ENCODE data around the gene NTNG1. TPM values are rescaled to one million over a fixed set of nuclear protein-coding genes. Genes with fewer than 3 reads are reported as not detected.

Gene NTNG1
- total and polyA plus RNA-seq, 12 donors, result 0.06 TPM; not detected in 11

DNA sequence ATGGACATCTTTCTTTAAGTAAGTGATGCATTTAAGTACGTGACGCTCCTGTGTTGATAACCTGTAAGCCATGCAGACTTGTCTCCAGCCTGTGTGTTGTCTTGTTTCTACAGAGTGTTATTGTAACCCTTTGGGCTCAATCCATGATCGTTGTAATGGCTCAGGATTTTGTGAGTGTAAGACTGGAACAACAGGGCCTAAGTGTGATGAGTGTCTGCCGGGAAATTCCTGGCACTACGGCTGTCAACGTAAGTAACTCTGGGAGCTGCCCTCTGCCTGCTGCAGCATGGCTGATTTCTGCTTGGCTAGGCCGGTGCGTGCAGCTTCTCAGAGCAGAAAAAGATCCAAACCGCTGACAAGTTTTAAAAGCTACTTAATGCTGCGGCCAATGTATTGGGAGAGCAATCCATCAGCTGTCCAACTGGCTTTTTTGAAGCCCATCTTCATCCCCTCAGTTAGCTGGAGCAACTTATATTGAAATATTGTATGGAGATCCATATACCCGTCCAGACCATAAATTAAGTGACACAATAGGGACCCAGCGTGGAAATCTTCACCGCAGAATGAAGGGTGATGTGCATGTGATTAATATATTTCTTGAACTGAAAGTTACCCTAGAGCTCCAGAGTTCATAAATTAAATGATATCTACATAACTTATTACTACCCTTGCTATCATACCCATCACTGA, 295.9 kb downstream of the NTNG1 start:
- H3K36me3 ChIP-seq, result no peaks in the 10 kb centered on the region
- H3K27me3 ChIP-seq, result peaks cover 0 to 6% (median 0%) of the 10 kb centered on the region in 7 donors
- 84 to 85% methylated on average over 13 of the region's 13 CpGs for WGBS, 2 donors
- ATAC-seq (no peak), DNase-seq (no peak)
- TF ChIP-seq, protein P1, sequence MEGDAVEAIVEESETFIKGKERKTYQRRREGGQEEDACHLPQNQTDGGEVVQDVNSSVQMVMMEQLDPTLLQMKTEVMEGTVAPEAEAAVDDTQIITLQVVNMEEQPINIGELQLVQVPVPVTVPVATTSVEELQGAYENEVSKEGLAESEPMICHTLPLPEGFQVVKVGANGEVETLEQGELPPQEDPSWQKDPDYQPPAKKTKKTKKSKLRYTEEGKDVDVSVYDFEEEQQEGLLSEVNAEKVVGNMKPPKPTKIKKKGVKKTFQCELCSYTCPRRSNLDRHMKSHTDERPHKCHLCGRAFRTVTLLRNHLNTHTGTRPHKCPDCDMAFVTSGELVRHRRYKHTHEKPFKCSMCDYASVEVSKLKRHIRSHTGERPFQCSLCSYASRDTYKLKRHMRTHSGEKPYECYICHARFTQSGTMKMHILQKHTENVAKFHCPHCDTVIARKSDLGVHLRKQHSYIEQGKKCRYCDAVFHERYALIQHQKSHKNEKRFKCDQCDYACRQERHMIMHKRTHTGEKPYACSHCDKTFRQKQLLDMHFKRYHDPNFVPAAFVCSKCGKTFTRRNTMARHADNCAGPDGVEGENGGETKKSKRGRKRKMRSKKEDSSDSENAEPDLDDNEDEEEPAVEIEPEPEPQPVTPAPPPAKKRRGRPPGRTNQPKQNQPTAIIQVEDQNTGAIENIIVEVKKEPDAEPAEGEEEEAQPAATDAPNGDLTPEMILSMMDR (IDR thresholded peaks at IDR 0.05), result no peak
- no peak overlapping the region for H3K27ac ChIP-seq
- intact Hi-C loops (cut with DNase I), result loop anchor here in 1 of 10 donors (10.0 kb wide), 1 partner anchor 308 kb away; no protein-coding TSS in a partner anchor
- no peaks in the 10 kb centered on the region for H3K4me1 ChIP-seq
- H3K9me3 ChIP-seq, result peaks cover 0 to 4% (median 0%) of the 10 kb centered on the region in 11 donors
- H3K4me3 ChIP-seq, result no peak overlapping the region

DNA sequence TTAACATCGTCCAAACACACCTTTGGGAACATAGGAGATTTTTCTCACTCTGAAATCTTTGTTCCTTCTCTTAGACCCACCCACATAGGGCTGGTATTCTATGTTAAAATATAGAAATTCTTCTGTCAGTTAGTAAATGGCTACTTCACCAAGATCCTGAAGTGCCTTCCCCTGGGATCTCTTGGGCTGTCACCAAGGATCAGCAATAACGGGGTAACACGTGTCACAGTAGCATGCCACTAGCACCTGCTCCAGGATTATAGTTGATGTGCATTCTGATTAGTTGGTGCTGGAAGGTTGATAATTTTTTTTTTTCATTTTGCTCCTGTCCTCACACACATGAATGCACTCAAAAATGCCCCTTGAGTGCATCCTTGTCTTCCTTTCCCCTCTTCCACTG, 298.7 kb downstream of the NTNG1 start:
- Histone ChIP-seq H3K9me3 (peaks cover 0 to 4% (median 0%) of the 10 kb centered on the region in 11 donors), H3K4me1 (no peaks in the 10 kb centered on the region), H3K27ac (no peak overlapping the region), H3K36me3 (no peaks in the 10 kb centered on the region), H3K4me3 (no peak overlapping the region), H3K27me3 (no peaks in the 10 kb centered on the region)
- no peak for ATAC-seq
- TF ChIP-seq, protein P1 (IDR thresholded peaks at IDR 0.05), result no peak
- 75 to 80% methylated on average over 3 of the region's 3 CpGs for WGBS, 2 donors
- intact Hi-C loops (cut with DNase I), result loop anchor here in 1 of 10 donors (10.0 kb wide), 1 partner anchor 305 kb away; no protein-coding TSS in a partner anchor
- DNase-seq, result no peak

DNA sequence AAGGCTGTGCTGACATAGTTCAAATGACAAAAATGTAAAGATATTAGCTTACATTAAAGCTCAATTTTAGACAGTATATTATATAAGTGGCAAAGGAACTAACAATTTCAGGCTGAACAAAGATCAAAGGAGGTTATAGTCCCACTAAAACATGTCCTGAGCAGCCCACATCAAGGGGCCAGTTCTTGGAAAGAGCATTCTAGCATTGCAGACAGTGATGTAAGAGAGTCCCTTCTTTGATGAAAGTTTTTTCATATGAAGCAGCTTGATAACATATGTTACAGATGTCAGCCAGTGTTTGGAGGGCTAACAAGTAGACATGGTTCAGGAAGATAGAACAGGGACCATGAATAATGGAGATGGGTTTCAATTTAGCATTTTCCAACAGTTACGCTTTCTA, 301.7 kb downstream of the NTNG1 start:
- Histone ChIP-seq H3K36me3 (no peaks in the 10 kb centered on the region), H3K4me1 (no peaks in the 10 kb centered on the region), H3K27me3 (no peaks in the 10 kb centered on the region), H3K9me3 (peaks cover 0 to 4% (median 0%) of the 10 kb centered on the region in 11 donors), H3K27ac (no peak overlapping the region), H3K4me3 (no peak overlapping the region)
- TF ChIP-seq, protein P1 (IDR thresholded peaks at IDR 0.05), result no peak
- 71 to 80% methylated on average over 1 of the region's 1 CpG for WGBS, 2 donors
- intact Hi-C loops (cut with DNase I), result no loop called here
- no peak for DNase-seq
- no peak for ATAC-seq

DNA sequence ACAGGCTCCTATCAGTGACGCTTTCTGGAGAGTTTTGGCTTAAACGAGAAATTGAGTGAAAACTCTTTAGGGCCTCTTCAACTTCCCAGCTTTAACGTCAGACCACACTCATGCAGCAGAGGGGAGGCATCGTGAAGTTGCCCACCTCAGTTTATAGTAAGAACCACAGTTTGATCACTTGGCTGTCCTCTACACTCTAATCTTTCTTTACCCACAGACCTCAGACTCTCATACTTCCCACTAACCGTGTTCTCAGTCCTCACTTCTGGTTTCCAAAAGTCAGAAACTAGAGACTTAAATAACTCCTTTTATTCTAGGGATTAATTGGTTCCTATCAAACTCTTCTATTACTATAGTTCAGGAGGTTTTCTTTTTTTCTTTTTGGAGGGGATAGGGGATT, 302.2 kb downstream of the NTNG1 start:
- Histone ChIP-seq H3K4me3 (no peak overlapping the region), H3K9me3 (peaks cover 0 to 4% (median 0%) of the 10 kb centered on the region in 11 donors), H3K36me3 (no peaks in the 10 kb centered on the region), H3K27me3 (no peaks in the 10 kb centered on the region), H3K4me1 (no peaks in the 10 kb centered on the region), H3K27ac (no peak overlapping the region)
- 62 to 69% methylated on average over 5 of the region's 5 CpGs for whole genome bisulfite sequencing, 2 donors
- no peak for ATAC-seq
- DNase-seq, result no peak
- TF ChIP-seq, protein P1 (IDR thresholded peaks at IDR 0.05), result no peak
- intact Hi-C loops (cut with DNase I), result no loop called here
